HFFc6 (cell line): ENCODE data around the gene TSPAN18. TPM values are rescaled to one million over a fixed set of nuclear protein-coding genes. Genes with fewer than 3 reads are reported as not detected.

Experiments
- DNase-seq: peaks from one replicate; pipeline ENCODE4 v3.0.0-alpha.2; 2018
- H3K27ac Mint-ChIP-seq: 2 replicates; pipeline ENCODE4 v1.8.0; 2020; ENCODE audit warnings: mild to moderate bottlenecking, mixed read lengths
- H3K27me3 Mint-ChIP-seq: 2 replicates; pipeline ENCODE4 v1.8.0; 2021; ENCODE audit warnings: mild to moderate bottlenecking, moderate library complexity, mixed read lengths; ENCODE audit not compliant: insufficient read depth
- H3K36me3 Mint-ChIP-seq: 2 replicates; pipeline ENCODE4 v1.8.0; 2021; ENCODE audit warnings: low read depth, mixed read lengths
- H3K4me1 Mint-ChIP-seq: 2 replicates; pipeline ENCODE4 v1.8.0; 2020; ENCODE audit warnings: low read depth, mixed read lengths
- H3K4me3 Mint-ChIP-seq: 2 replicates; pipeline ENCODE4 v1.8.0; 2020; ENCODE audit warnings: mild to moderate bottlenecking, moderate library complexity, mixed read lengths
- H3K9me3 Mint-ChIP-seq: 2 replicates; pipeline ENCODE4 v1.8.0; 2020; ENCODE audit warnings: mild to moderate bottlenecking, mixed read lengths
- CTCF ChIP-seq: fragments of 200-600 bp; sonication (generic); IDR thresholded peaks from 2 replicates; pipeline ENCODE4 v1.5.0; 2021; ENCODE audit warnings: antibody characterized with exemption, mild to moderate bottlenecking
- total RNA-seq, 6 experiments: library from RNA; stranded (reverse); fragmentation: NEBNext Ultra II Directional; extraction: Animal tissue kit (Norgen Biotek cat#: 25700); gene quantifications; 2 replicates in 1 of 6; 3 replicates in 5 of 6; pipeline ENCODE4 v1.2.3, GENCODE V29; 2021

Gene TSPAN18
- total RNA-seq, 6 experiments from 2014 or later, result 0.09 TPM; not detected in 5

- TF ChIP-seq CTCF, result no peak
- Mint-ChIP-seq H3K4me3 (no peak overlapping the region), H3K36me3 (peaks cover 9% of the 10 kb centered on the region), H3K4me1 (peaks cover 20% of the 10 kb centered on the region), H3K27ac (no peak overlapping the region), H3K27me3 (peaks cover 31% of the 10 kb centered on the region), H3K9me3 (peaks cover 4% of the 10 kb centered on the region)
- DNase-seq, result no peak
These were observed 88.3 kb downstream of the TSPAN18 start for GRCh38 chr11:44814881-44815592.

- Mint-ChIP-seq H3K4me3 (no peak overlapping the region), H3K36me3 (peaks cover 9% of the 10 kb centered on the region), H3K9me3 (peaks cover 4% of the 10 kb centered on the region), H3K27me3 (peaks cover 31% of the 10 kb centered on the region), H3K4me1 (peaks cover 20% of the 10 kb centered on the region), H3K27ac (no peak overlapping the region)
- no peak for DNase-seq
- no peak for TF ChIP-seq CTCF
These were observed 89.2 kb downstream of the TSPAN18 start for GRCh38 chr11:44815917-44816456.

GRCh38 chr11:44816761-44817160 is 90.0 kb downstream of the TSPAN18 start:
- H3K27ac Mint-ChIP-seq, result no peak overlapping the region
- peaks cover 9% of the 10 kb centered on the region for H3K36me3 Mint-ChIP-seq
- peaks cover 20% of the 10 kb centered on the region for H3K4me1 Mint-ChIP-seq
- peaks cover 32% of the 10 kb centered on the region for H3K27me3 Mint-ChIP-seq
- no peak overlapping the region for H3K4me3 Mint-ChIP-seq
- DNase-seq, result no peak
- H3K9me3 Mint-ChIP-seq, result peaks cover 4% of the 10 kb centered on the region
- TF ChIP-seq CTCF, result no peak

- peak; percentile 64 for DNase-seq
- Mint-ChIP-seq H3K27ac (peak overlapping the region; percentile 56), H3K9me3 (peaks cover 4% of the 10 kb centered on the region), H3K4me3 (no peak overlapping the region), H3K27me3 (peaks cover 29% of the 10 kb centered on the region), H3K4me1 (peaks cover 15% of the 10 kb centered on the region), H3K36me3 (peaks cover 9% of the 10 kb centered on the region)
- TF ChIP-seq CTCF, result no peak
These were observed 90.6 kb downstream of the TSPAN18 start for GRCh38 chr11:44817207-44817949.

- peaks cover 27% of the 10 kb centered on the region for H3K27me3 Mint-ChIP-seq
- H3K27ac Mint-ChIP-seq, result no peak overlapping the region
- peaks cover 14% of the 10 kb centered on the region for H3K4me1 Mint-ChIP-seq
- TF ChIP-seq CTCF, result no peak
- no peak for DNase-seq
- no peak overlapping the region for H3K4me3 Mint-ChIP-seq
- H3K9me3 Mint-ChIP-seq, result peaks cover 4% of the 10 kb centered on the region
- peaks cover 9% of the 10 kb centered on the region for H3K36me3 Mint-ChIP-seq
These were observed 91.3 kb downstream of the TSPAN18 start for GRCh38 chr11:44818110-44818509.
